Endothelial cell of umbilical vein (primary cell): Measurements from ENCODE around the gene PLEKHF1. TPM values are rescaled to one million over a fixed set of nuclear protein-coding genes. Genes with fewer than 3 reads are reported as not detected.

ENCODE experiments used
- BruUV-seq: library from RNA; stranded (reverse); fragments of 400-500 nt; replicated peaks from 2 replicates; lab custom pipeline; 2021; lab: Mats Ljungman, UMichigan
- CTCF ChIA-PET: fragments of 300-600, 350-600 bp; sonication (Branson Sonifier 250); formaldehyde crosslinking; loops from one replicate; lab custom pipeline; 2021; ENCODE audit warnings: antibody characterized with exemption, inconsistent platforms; lab: Charles Lee
- POLR2A ChIA-PET: fragments of 300-600, 350-600 bp; sonication (Branson Sonifier 250); formaldehyde crosslinking; loops from one replicate; lab custom pipeline; 2021; ENCODE audit warnings: antibody characterized with exemption, inconsistent platforms; lab: Charles Lee
- DNase-seq: peaks from one replicate; pipeline ENCODE4 v3.0.0-alpha.2; 2011; ENCODE audit warnings: low read depth, low spot score
- FAIRE-seq: peaks from 2 replicates; lab custom pipeline; 2011; peaks lifted over from hg19 to GRCh38; lab: Jason Lieb, UNC
- H2AFZ ChIP-seq: 2 replicates; pipeline ENCODE4 v1.6.0; 2012; ENCODE audit warnings: low read depth, low read length, control low read depth, inconsistent platforms
- H3K27ac ChIP-seq: 2 replicates; pipeline ENCODE4 v1.5.1; 2011; ENCODE audit warnings: low read depth, mild to moderate bottlenecking, control low read depth, low read length, moderate library complexity; ENCODE audit not compliant: insufficient read depth
- H3K27me3 ChIP-seq, 2 experiments: 2 replicates each; pipeline versions ENCODE4 v1.6.0 to v1.6.1; 2011; ENCODE audit warnings: low read length in 2 of 2, mixed read lengths in 1 of 2; ENCODE audit not compliant: control insufficient read depth in 2 of 2, insufficient read depth in 2 of 2
- H3K36me3 ChIP-seq, 2 experiments: 2 replicates in 1 of 2; 3 replicates in 1 of 2; pipeline ENCODE4 v1.5.1; 2011; ENCODE audit warnings: low read length in 2 of 2, mild to moderate bottlenecking in 1 of 2, moderate library complexity in 1 of 2; ENCODE audit not compliant: control insufficient read depth in 2 of 2, insufficient read depth in 2 of 2; ENCODE audit errors: extremely low read depth in 1 of 2
- H3K4me1 ChIP-seq: 3 replicates; pipeline ENCODE4 v1.5.1; 2011; ENCODE audit warnings: mild to moderate bottlenecking, low read length; ENCODE audit not compliant: control insufficient read depth, insufficient read depth; ENCODE audit errors: extremely low read depth
- H3K4me2 ChIP-seq: 2 replicates; pipeline ENCODE4 v1.6.1; 2011; ENCODE audit warnings: low read length, control low read depth, mixed read lengths; ENCODE audit not compliant: insufficient read depth
- H3K4me3 ChIP-seq, 3 experiments: fragments of 200-600 bp in 1 of 3; sonication (generic), shearing (Covaris generic) in 1 of 3; replicated peaks in 1 of 3; 2 replicates each; pipeline ENCODE4 v1.5.1; 2011 to 2016; ENCODE audit warnings: control low read depth in 3 of 3, low read length in 3 of 3, mild to moderate bottlenecking in 2 of 3, inconsistent platforms in 1 of 3, low read depth in 1 of 3, moderate library complexity in 1 of 3; ENCODE audit not compliant: insufficient read depth in 1 of 3
- H3K79me2 ChIP-seq: 2 replicates; pipeline ENCODE4 v1.6.0; 2012; ENCODE audit warnings: low read length, inconsistent platforms; ENCODE audit not compliant: control insufficient read depth, insufficient read depth
- H3K9ac ChIP-seq: replicated peaks from 2 replicates; pipeline ENCODE3; 2011; ENCODE audit warnings: low read length, control low read depth; ENCODE audit not compliant: insufficient read depth; ENCODE audit errors: extremely low read depth
- H3K9me1 ChIP-seq: replicated peaks from 3 replicates; pipeline ENCODE4 v1.6.0; 2011; ENCODE audit warnings: mild to moderate bottlenecking, low read length; ENCODE audit not compliant: control insufficient read depth, insufficient read depth; ENCODE audit errors: extremely low read depth
- H3K9me3 ChIP-seq: replicated peaks from 2 replicates; pipeline ENCODE4 v1.5.1; 2012; ENCODE audit warnings: low read length, inconsistent platforms; ENCODE audit not compliant: control insufficient read depth, insufficient read depth
- H4K20me1 ChIP-seq: replicated peaks from 2 replicates; pipeline ENCODE3; 2011; ENCODE audit warnings: mild to moderate bottlenecking, low read length; ENCODE audit not compliant: control insufficient read depth, insufficient read depth; ENCODE audit errors: extremely low read depth
- EZH2 ChIP-seq: IDR thresholded peaks from 2 replicates; pipeline ENCODE4 v1.6.1; 2012; ENCODE audit warnings: borderline replicate concordance, low read depth, mild to moderate bottlenecking, moderate library complexity, low read length, inconsistent platforms; ENCODE audit not compliant: severe bottlenecking
- FOS ChIP-seq: IDR thresholded peaks from 2 replicates; pipeline ENCODE4 v1.6.1; 2011; ENCODE audit warnings: mild to moderate bottlenecking, low read length, moderate library complexity, borderline replicate concordance; ENCODE audit not compliant: insufficient read depth
- GATA2 ChIP-seq: IDR thresholded peaks from 2 replicates; pipeline ENCODE4 v1.7.0; 2011; ENCODE audit warnings: low read depth, mild to moderate bottlenecking, moderate library complexity, mixed read lengths, low read length; ENCODE audit not compliant: insufficient read length, insufficient read depth
- JUN ChIP-seq: IDR thresholded peaks from 2 replicates; pipeline ENCODE4 v1.6.1; 2011; ENCODE audit warnings: borderline replicate concordance, low read depth; ENCODE audit not compliant: insufficient read length, insufficient read depth
- MYC ChIP-seq: IDR thresholded peaks from one replicate; pipeline ENCODE4 v1.6.1; 2011; ENCODE audit warnings: mild to moderate bottlenecking, low read depth, low read length
- POLR2A ChIP-seq: IDR thresholded peaks from 2 replicates; pipeline ENCODE4 v1.6.1; 2012; ENCODE audit warnings: low read depth, mild to moderate bottlenecking, control low read depth, low read length
- POLR2AphosphoS5 ChIP-seq: IDR thresholded peaks from 2 replicates; pipeline ENCODE4 v1.6.1; 2012; ENCODE audit warnings: low read depth, mild to moderate bottlenecking, control low read depth, low read length, moderate library complexity; ENCODE audit not compliant: insufficient read depth
- dilution Hi-C: fragments of 300-500 bp; cut with MboI; formaldehyde crosslinking; loops from one replicate; pipeline ENCODE4 v1.15.0; 2019; ENCODE audit warnings: low sequenced_read_pairs; ENCODE audit not compliant: extremely low pct_ligation_motif_present
- intact Hi-C: fragments of 100-400 bp; cut with micrococcal nuclease; formaldehyde crosslinking; loops from one replicate; pipeline ENCODE4 v1.10.0; 2022
- polyA plus RNA-seq, 4 experiments: library from polyadenylated mRNA; depleted of rRNA in 3 of 4; stranded (reverse) in 3 of 4; unstranded in 1 of 4; fragments of >200 nt; gene quantifications; 2 replicates each; pipeline versions ENCODE4 v1.2.1 to v1.2.3, GENCODE V29; 2011 to 2012; ENCODE audit warnings: missing spikeins in 1 of 4
- total RNA-seq: library from RNA; stranded (reverse); gene quantifications from 2 replicates; pipeline ENCODE4 v1.2.3, GENCODE V29; 2021
- TF ChIP-seq, protein P1 (sequence below), 2 donors: IDR thresholded peaks; 1 replicate in 1 of 2; 2 replicates in 1 of 2; pipeline ENCODE4 v1.5.1; 2011; ENCODE audit warnings: low read length in 2 of 2, mild to moderate bottlenecking in 2 of 2, moderate library complexity in 2 of 2, control low read depth in 1 of 2, inconsistent platforms in 1 of 2, low read depth in 1 of 2; ENCODE audit not compliant: insufficient read depth in 1 of 2; ENCODE audit errors: extremely low read depth in 1 of 2
- TF ChIP-seq, protein P2 (sequence below): IDR thresholded peaks from 2 replicates; pipeline ENCODE4 v1.6.1; 2011; ENCODE audit not compliant: insufficient read depth, insufficient read length

Gene PLEKHF1
- total and polyA plus RNA-seq, 2 donors (not counting 3 experiments of a cell fraction or from before 2014, with no cell fraction given), result 5.5 TPM

DNA sequence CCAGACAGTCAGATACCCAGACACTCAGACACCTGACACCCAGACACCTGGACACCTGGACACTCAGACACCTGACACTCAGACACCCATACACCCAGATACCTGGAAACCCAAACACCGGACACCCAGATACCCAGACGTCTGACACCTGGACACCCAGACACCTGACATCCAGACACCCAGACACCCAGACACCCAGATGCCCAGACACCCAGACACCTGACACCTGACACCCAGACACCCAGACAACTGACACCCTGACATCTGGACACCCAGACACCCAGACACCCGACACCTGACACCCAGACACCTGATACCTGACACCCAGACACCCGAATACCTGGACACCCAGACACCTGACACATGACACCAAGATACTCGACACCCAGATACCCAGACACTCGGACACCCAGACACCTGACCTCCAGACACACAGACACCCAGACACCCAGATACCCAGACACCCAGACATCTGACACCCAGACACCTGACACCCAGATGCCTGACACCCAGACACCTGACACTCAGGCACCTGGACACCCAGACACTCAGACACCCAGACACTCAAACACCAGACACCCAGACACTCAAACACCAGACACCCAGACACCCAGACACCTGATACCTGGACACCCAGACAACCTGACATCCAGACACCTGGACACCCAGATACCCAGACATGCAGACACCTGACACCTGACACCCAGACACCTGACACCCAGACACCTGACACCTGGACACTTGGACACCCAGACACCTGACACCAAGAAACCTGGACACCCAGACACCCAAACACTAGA, 30.7 kb downstream of the PLEKHF1 start:
- CTCF ChIA-PET, result no interaction called here
- POLR2A ChIA-PET, result no interaction called here
- H2AFZ ChIP-seq, result no peak overlapping the region

More for the DNA sequence above, 30.7 kb downstream of the PLEKHF1 start:
- Histone ChIP-seq H3K4me1 (no peaks in the 10 kb centered on the region), H3K9ac (no peak overlapping the region), H3K27me3 (no peaks in the 10 kb centered on the region), H3K4me3 (no peak overlapping the region), H3K36me3 (no peaks in the 10 kb centered on the region), H4K20me1 (no peaks in the 10 kb centered on the region), H3K9me1 (no peaks in the 10 kb centered on the region), H3K27ac (no peak overlapping the region), H3K9me3 (no peaks in the 10 kb centered on the region), H3K4me2 (no peak overlapping the region), H3K79me2 (no peaks in the 10 kb centered on the region)
- DNase-seq (no peak), FAIRE-seq (no peak)
- TF ChIP-seq, protein P1, sequence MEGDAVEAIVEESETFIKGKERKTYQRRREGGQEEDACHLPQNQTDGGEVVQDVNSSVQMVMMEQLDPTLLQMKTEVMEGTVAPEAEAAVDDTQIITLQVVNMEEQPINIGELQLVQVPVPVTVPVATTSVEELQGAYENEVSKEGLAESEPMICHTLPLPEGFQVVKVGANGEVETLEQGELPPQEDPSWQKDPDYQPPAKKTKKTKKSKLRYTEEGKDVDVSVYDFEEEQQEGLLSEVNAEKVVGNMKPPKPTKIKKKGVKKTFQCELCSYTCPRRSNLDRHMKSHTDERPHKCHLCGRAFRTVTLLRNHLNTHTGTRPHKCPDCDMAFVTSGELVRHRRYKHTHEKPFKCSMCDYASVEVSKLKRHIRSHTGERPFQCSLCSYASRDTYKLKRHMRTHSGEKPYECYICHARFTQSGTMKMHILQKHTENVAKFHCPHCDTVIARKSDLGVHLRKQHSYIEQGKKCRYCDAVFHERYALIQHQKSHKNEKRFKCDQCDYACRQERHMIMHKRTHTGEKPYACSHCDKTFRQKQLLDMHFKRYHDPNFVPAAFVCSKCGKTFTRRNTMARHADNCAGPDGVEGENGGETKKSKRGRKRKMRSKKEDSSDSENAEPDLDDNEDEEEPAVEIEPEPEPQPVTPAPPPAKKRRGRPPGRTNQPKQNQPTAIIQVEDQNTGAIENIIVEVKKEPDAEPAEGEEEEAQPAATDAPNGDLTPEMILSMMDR (IDR thresholded peaks at IDR 0.05; ENCODE audit: extremely low read depth in 1 of 2, insufficient read depth in 1 of 2, low read depth in 1 of 2, low read length in 2 of 2), result no peak
- TF ChIP-seq, protein P2, sequence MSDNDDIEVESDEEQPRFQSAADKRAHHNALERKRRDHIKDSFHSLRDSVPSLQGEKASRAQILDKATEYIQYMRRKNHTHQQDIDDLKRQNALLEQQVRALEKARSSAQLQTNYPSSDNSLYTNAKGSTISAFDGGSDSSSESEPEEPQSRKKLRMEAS, result no peak
- TF ChIP-seq FOS (no peak), MYC (no peak), GATA2 (no peak), JUN (no peak), EZH2 (no peak), POLR2A (no peak), POLR2AphosphoS5 (no peak)
- dilution Hi-C loops, result no loop called here
- intact Hi-C loops, result loop anchor here (2.0 kb wide), 1 partner anchor 29 kb away; no protein-coding TSS in a partner anchor
- BruUV-seq, result no TSS peak
